ENCODE measurements around the gene DNAJC25.
A peak's percentile ranks its signal among the peaks of the same experiment; 100 is the strongest.

DNAJC25 gene

DNA sequence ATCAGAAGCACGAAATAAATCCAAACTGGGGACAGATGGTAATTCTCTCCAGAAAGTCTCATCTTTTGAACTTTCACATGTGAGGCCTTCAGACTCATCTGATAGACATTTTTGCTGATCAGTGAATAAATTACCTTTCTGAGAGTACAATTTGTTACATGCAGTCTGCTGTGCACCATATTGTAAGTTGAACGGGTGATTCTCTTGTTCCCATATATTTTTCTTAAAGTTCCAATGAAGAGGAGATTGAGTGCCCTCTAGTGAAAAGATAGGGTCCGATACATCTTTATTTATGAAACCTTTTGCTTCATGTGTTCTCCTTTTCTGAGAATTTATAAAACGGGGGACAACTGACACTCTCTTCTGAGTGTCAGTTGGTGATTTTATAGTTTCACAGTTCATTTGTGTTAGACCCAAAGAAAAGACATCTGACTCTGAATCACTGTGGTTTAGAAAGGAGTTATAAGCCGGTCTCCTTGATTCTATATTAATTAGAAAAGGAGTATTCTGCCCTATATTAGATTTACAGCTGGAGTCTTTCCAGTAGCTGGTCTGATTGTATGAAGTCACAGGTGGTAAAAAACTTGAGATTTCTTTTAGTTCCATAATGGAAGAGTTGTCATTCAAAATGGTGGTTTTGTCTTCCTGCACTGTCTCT, 60.7 kb downstream of the DNAJC25 start:
- Histone ChIP-seq H3K4me2 (ENCODE audit: low read depth, low read length, poor library complexity, severe bottlenecking) (no peak overlapping the region), H3F3A (ENCODE audit: low read depth) (no peaks in the 10 kb centered on the region; the same call in 1 of the 2 replicates), H3K9me2 (replicated peaks; ENCODE audit: low read depth, low read length) (no peaks in the 10 kb centered on the region), H3K4me1 (ENCODE audit: insufficient read depth, low read length, poor library complexity, severe bottlenecking) (no peaks in the 10 kb centered on the region), H3K9ac (ENCODE audit: low read depth, low read length, poor library complexity, severe bottlenecking) (no peak overlapping the region), H2AFZ (ENCODE audit: low read length) (peak overlapping the region; percentile 80), H3K27me3 (ENCODE audit: insufficient read depth, low read length, poor library complexity, severe bottlenecking) (no peaks in the 10 kb centered on the region), H4K20me1 (ENCODE audit: insufficient read depth, low read length, poor library complexity, severe bottlenecking) (no peaks in the 10 kb centered on the region), H3K36me3 (ENCODE audit: insufficient read depth, low read length) (no peaks in the 10 kb centered on the region), H3K79me2 (ENCODE audit: insufficient read depth, low read length) (no peaks in the 10 kb centered on the region), H3K9me3 (ENCODE audit: insufficient read depth, low read depth, low read length) (no peaks in the 10 kb centered on the region), H3K4me3 (ENCODE audit: low read length, poor library complexity, severe bottlenecking) (no peak overlapping the region)
- TF ChIP-seq, protein P1, sequence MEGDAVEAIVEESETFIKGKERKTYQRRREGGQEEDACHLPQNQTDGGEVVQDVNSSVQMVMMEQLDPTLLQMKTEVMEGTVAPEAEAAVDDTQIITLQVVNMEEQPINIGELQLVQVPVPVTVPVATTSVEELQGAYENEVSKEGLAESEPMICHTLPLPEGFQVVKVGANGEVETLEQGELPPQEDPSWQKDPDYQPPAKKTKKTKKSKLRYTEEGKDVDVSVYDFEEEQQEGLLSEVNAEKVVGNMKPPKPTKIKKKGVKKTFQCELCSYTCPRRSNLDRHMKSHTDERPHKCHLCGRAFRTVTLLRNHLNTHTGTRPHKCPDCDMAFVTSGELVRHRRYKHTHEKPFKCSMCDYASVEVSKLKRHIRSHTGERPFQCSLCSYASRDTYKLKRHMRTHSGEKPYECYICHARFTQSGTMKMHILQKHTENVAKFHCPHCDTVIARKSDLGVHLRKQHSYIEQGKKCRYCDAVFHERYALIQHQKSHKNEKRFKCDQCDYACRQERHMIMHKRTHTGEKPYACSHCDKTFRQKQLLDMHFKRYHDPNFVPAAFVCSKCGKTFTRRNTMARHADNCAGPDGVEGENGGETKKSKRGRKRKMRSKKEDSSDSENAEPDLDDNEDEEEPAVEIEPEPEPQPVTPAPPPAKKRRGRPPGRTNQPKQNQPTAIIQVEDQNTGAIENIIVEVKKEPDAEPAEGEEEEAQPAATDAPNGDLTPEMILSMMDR (conservative IDR thresholded peaks at IDR 0.05; ENCODE audit: low read length) = peak; percentile 71
- TF ChIP-seq EZH2phosphoT487 (IDR thresholded peaks at IDR 0.05; ENCODE audit: borderline replicate concordance) = no peak

DNA sequence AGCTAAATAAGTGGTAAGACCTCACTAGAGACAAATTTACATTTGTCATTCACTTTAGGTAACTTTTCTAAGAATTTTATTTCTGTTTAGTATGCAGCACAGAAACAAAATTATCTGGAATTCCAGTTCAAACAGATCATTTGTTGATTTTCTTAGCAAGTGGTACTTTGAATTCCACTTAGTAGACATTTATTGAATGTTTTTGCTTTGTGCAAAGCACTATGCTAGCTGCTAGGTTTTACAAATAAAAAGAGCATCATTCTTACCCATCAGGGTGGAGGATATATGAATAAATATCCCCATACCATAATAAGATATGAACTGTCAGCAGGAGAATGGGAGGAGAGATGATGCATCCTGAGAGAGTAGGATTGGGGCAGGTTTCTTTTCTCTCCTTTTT, 65.7 kb downstream of the DNAJC25 start:
- Histone ChIP-seq H3K4me1 (ENCODE audit: insufficient read depth, low read length, poor library complexity, severe bottlenecking) (peaks cover 17% of the 10 kb centered on the region), H3F3A (ENCODE audit: low read depth) (no peaks in the 10 kb centered on the region; the same call in 1 of the 2 replicates), H3K4me2 (ENCODE audit: low read depth, low read length, poor library complexity, severe bottlenecking) (no peak overlapping the region), H3K9me3 (ENCODE audit: insufficient read depth, low read depth, low read length) (no peaks in the 10 kb centered on the region), H3K9me2 (replicated peaks; ENCODE audit: low read depth, low read length) (no peaks in the 10 kb centered on the region), H4K20me1 (ENCODE audit: insufficient read depth, low read length, poor library complexity, severe bottlenecking) (no peaks in the 10 kb centered on the region), H3K36me3 (ENCODE audit: insufficient read depth, low read length) (no peaks in the 10 kb centered on the region), H3K79me2 (ENCODE audit: insufficient read depth, low read length) (no peaks in the 10 kb centered on the region), H2AFZ (ENCODE audit: low read length) (no peak overlapping the region), H3K4me3 (ENCODE audit: low read length, poor library complexity, severe bottlenecking) (no peak overlapping the region), H3K9ac (ENCODE audit: low read depth, low read length, poor library complexity, severe bottlenecking) (no peak overlapping the region), H3K27me3 (ENCODE audit: insufficient read depth, low read length, poor library complexity, severe bottlenecking) (no peaks in the 10 kb centered on the region)
- TF ChIP-seq, protein P1 (conservative IDR thresholded peaks at IDR 0.05; ENCODE audit: low read length) = no peak
- no peak for TF ChIP-seq EZH2phosphoT487 (IDR thresholded peaks at IDR 0.05; ENCODE audit: borderline replicate concordance)

DNA sequence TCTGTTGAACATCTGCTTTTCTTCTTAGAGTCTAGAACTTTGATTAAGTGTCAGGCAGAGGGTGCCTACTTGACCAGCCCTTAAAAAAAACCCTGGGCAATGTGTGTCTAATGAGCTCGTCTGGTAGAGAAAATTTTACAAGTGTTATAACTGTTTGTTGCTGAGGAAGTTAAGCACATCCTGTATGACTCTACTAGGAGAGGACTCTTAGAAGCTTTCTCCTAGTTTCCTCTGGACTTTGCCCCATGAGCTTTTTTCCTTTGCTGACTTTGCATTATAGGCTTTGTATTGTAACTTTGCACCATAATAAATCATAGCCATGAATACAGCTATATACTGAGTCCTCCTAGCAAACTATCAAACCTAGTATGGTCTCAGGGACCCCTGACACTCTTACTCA, 69.6 kb downstream of the DNAJC25 start:
- Histone ChIP-seq H3K9me2 (replicated peaks; ENCODE audit: low read depth, low read length) (no peaks in the 10 kb centered on the region), H3K9ac (ENCODE audit: low read depth, low read length, poor library complexity, severe bottlenecking) (peak overlapping the region; percentile 31), H3K79me2 (ENCODE audit: insufficient read depth, low read length) (no peaks in the 10 kb centered on the region)

More for the DNA sequence above, 69.6 kb downstream of the DNAJC25 start:
- no peaks in the 10 kb centered on the region for H3K36me3 ChIP-seq (ENCODE audit: insufficient read depth, low read length)
- peaks cover 25% of the 10 kb centered on the region for H3K4me1 ChIP-seq (ENCODE audit: insufficient read depth, low read length, poor library complexity, severe bottlenecking)
- TF ChIP-seq, protein P1 (conservative IDR thresholded peaks at IDR 0.05; ENCODE audit: low read length) = no peak
- TF ChIP-seq EZH2phosphoT487 (IDR thresholded peaks at IDR 0.05; ENCODE audit: borderline replicate concordance) = no peak
- no peaks in the 10 kb centered on the region for H3K9me3 ChIP-seq (ENCODE audit: insufficient read depth, low read depth, low read length)
- no peaks in the 10 kb centered on the region for H3K27me3 ChIP-seq (ENCODE audit: insufficient read depth, low read length, poor library complexity, severe bottlenecking)
- peak overlapping the region; percentile 54 for H3K4me3 ChIP-seq (ENCODE audit: low read length, poor library complexity, severe bottlenecking)
- H3K4me2 ChIP-seq (ENCODE audit: low read depth, low read length, poor library complexity, severe bottlenecking) = peak overlapping the region; percentile 72
- H4K20me1 ChIP-seq (ENCODE audit: insufficient read depth, low read length, poor library complexity, severe bottlenecking) = no peaks in the 10 kb centered on the region
- H3F3A ChIP-seq (ENCODE audit: low read depth) = no peaks in the 10 kb centered on the region
- 0 out of 2 replicates have a peak overlapping the region, but pooled peaks have one; percentile 1 for H2AFZ ChIP-seq (ENCODE audit: low read length)
